Keratinocyte (primary cell): ENCODE results near the gene TRMO.
A peak's percentile ranks its signal among the peaks of the same experiment; 100 is the strongest.

Experiments
- CTCF ChIP-seq, 3 experiments: IDR thresholded peaks in 1 of 3; conservative IDR thresholded peaks in 1 of 3; optimal IDR thresholded peaks in 1 of 3; 2 replicates in 2 of 3; 3 replicates in 1 of 3; pipeline versions ENCODE3 to v1.5.1; 2011; ENCODE audit warnings: low read length in 3 of 3, mild to moderate bottlenecking in 3 of 3, moderate library complexity in 2 of 3, control low read depth in 1 of 3, inconsistent platforms in 1 of 3; ENCODE audit not compliant: insufficient read depth in 2 of 3; ENCODE audit errors: extremely low read depth in 1 of 3
- EZH2 ChIP-seq: IDR thresholded peaks from one replicate; pipeline ENCODE4 v1.6.1; 2012; ENCODE audit warnings: inconsistent platforms, mild to moderate bottlenecking, low read length, moderate library complexity

- TF ChIP-seq CTCF (optimal IDR thresholded peaks at IDR 0.05 in 1 of 3, IDR thresholded peaks at IDR 0.05 in 1 of 3, conservative IDR thresholded peaks at IDR 0.05 in 1 of 3; ENCODE audit: extremely low read depth in 1 of 3, insufficient read depth in 2 of 3, low read length in 3 of 3) (peak; percentile 56 to 71 (median 62)), EZH2 (no peak)
Measured at GRCh38 chr9:97900738-97901565, 21.3 kb downstream of the TRMO start.
